Endothelial cell of umbilical vein (primary cell): ENCODE measurements around the gene ADCY5.

Source experiments
- EZH2 ChIP-seq: IDR thresholded peaks from 2 replicates; pipeline ENCODE4 v1.6.1; 2012; ENCODE audit warnings: borderline replicate concordance, low read depth, mild to moderate bottlenecking, moderate library complexity, low read length, inconsistent platforms; ENCODE audit not compliant: severe bottlenecking
- POLR2A ChIP-seq: IDR thresholded peaks from 2 replicates; pipeline ENCODE4 v1.6.1; 2012; ENCODE audit warnings: low read depth, mild to moderate bottlenecking, control low read depth, low read length
- POLR2AphosphoS5 ChIP-seq: IDR thresholded peaks from 2 replicates; pipeline ENCODE4 v1.6.1; 2012; ENCODE audit warnings: low read depth, mild to moderate bottlenecking, control low read depth, low read length, moderate library complexity; ENCODE audit not compliant: insufficient read depth
- TF ChIP-seq, protein P1 (sequence below), 2 donors: IDR thresholded peaks; 1 replicate in 1 of 2; 2 replicates in 1 of 2; pipeline ENCODE4 v1.5.1; 2011; ENCODE audit warnings: low read length in 2 of 2, mild to moderate bottlenecking in 2 of 2, moderate library complexity in 2 of 2, control low read depth in 1 of 2, inconsistent platforms in 1 of 2, low read depth in 1 of 2; ENCODE audit not compliant: insufficient read depth in 1 of 2; ENCODE audit errors: extremely low read depth in 1 of 2
- TF ChIP-seq, protein P2 (sequence below): IDR thresholded peaks from 2 replicates; pipeline ENCODE4 v1.6.1; 2011; ENCODE audit not compliant: insufficient read depth, insufficient read length

DNA sequence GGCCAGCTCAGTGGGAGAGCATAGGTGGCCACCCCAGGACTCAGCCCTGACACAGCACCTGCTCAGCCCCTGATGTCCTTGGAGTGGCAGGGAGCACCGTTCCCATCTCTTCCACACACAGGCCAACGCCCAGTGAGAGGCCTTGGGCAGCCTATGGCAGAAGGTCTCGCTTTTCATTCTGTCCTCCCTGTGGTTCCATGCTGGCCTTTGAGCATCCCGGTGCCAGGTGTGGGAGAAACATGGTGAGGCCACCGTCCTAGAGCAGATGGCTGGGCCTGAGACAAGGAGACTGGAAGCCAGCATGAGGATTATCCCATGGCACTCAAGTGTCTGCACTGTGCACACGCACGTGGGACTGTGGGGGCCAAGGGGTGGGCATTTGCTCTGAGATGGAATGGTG lies 25.1 kb downstream of the ADCY5 start:
- TF ChIP-seq EZH2 (no peak), POLR2A (no peak), POLR2AphosphoS5 (no peak)
- TF ChIP-seq, protein P1, sequence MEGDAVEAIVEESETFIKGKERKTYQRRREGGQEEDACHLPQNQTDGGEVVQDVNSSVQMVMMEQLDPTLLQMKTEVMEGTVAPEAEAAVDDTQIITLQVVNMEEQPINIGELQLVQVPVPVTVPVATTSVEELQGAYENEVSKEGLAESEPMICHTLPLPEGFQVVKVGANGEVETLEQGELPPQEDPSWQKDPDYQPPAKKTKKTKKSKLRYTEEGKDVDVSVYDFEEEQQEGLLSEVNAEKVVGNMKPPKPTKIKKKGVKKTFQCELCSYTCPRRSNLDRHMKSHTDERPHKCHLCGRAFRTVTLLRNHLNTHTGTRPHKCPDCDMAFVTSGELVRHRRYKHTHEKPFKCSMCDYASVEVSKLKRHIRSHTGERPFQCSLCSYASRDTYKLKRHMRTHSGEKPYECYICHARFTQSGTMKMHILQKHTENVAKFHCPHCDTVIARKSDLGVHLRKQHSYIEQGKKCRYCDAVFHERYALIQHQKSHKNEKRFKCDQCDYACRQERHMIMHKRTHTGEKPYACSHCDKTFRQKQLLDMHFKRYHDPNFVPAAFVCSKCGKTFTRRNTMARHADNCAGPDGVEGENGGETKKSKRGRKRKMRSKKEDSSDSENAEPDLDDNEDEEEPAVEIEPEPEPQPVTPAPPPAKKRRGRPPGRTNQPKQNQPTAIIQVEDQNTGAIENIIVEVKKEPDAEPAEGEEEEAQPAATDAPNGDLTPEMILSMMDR (IDR thresholded peaks at IDR 0.05; ENCODE audit: extremely low read depth in 1 of 2, insufficient read depth in 1 of 2, low read depth in 1 of 2, low read length in 2 of 2) = no peak
- TF ChIP-seq, protein P2, sequence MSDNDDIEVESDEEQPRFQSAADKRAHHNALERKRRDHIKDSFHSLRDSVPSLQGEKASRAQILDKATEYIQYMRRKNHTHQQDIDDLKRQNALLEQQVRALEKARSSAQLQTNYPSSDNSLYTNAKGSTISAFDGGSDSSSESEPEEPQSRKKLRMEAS = no peak
